Ishikawa (cell line): Measurements from ENCODE around the gene DAB1.

Experiments
- CREB1 ChIP-seq: IDR thresholded peaks from 2 replicates; pipeline ENCODE4 v1.6.1; 2012; ENCODE audit warnings: low read depth
- EGR1 ChIP-seq: IDR thresholded peaks from 2 replicates; pipeline ENCODE4 v1.6.1; 2012
- EP300 ChIP-seq: IDR thresholded peaks from 2 replicates; pipeline ENCODE4 v1.6.1; 2012; ENCODE audit warnings: borderline replicate concordance
- FOXM1 ChIP-seq: IDR thresholded peaks from 2 replicates; pipeline ENCODE4 v1.6.1; 2012; ENCODE audit warnings: low read depth, borderline replicate concordance
- TAF1 ChIP-seq: IDR thresholded peaks from 2 replicates; pipeline ENCODE4 v1.6.1; 2012; ENCODE audit warnings: low read depth, mild to moderate bottlenecking
- TCF12 ChIP-seq: IDR thresholded peaks from 2 replicates; pipeline ENCODE4 v1.6.1; 2012; ENCODE audit warnings: low read depth
- TF ChIP-seq, protein P1 (sequence below): IDR thresholded peaks from 2 replicates; pipeline ENCODE4 v1.6.1; 2012

DNA sequence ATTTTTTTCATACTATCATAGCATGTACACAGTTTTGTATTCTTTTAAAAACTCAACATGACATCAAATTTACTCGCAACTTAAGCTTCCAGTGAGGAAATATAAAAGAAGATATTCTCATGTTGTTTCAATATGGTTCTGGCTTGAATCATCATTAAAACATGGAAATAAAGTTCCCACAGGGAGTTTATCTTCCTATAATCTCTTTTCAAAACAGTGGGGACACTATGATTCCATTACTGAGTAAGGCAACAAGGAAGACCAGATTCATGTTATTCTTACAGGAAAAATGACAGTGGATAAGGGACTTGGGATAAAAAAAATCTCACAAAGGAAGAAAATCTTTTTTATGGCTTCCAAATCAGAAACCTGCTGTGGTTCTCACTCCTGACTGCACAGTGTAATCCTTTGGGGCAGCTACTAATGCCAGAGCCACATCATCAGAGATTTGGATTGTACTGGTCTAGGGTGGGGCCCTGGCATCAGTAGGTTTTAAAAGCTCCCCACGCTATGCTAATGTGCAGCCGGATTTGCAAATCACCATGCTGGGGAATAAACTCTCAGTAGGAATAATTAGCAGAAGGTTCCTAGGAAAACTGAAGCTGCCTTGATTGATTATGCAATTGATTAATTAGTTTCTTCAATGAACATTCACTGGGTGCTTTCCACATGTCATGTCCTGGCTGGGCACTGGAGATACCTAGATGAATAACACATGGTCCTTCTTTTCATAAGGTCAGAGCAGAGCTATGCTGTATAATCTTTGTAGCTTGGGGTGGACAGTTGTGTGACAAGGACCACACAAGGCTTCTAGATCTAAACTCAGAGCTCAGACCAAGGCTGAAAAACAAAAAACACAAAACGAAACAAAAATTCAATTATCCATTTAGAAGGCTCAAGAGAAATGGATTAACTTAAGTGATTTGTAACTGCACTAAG lies 386.9 kb downstream of the DAB1 start:
- TF ChIP-seq CREB1 (no peak), TAF1 (no peak), EP300 (no peak), FOXM1 (no peak), TCF12 (no peak), EGR1 (no peak)
- TF ChIP-seq, protein P1, sequence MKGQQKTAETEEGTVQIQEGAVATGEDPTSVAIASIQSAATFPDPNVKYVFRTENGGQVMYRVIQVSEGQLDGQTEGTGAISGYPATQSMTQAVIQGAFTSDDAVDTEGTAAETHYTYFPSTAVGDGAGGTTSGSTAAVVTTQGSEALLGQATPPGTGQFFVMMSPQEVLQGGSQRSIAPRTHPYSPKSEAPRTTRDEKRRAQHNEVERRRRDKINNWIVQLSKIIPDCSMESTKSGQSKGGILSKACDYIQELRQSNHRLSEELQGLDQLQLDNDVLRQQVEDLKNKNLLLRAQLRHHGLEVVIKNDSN: no peak
